Aorta (tissue), 5 donors: Measurements from ENCODE around the gene KRT3. TPM values are rescaled to one million over a fixed set of nuclear protein-coding genes. Genes with fewer than 3 reads are reported as not detected.

Experiments
- ATAC-seq: fragments of 200-7000 bp; cut with Tn5 transposase; one replicate; pipeline ENCODE4 v1.9.1; 2022; ENCODE audit warnings: moderate library complexity; ENCODE audit not compliant: low FRiP score
- DNase-seq, 2 donors: peaks; one replicate each; pipeline ENCODE4 v3.0.0-alpha.2; 2020
- H3K27ac ChIP-seq, 2 donors: one replicate each; pipeline ENCODE4 v1.5.1; 2013; ENCODE audit warnings: low read length in 2 of 2, mild to moderate bottlenecking in 2 of 2, moderate library complexity in 2 of 2, control low read depth in 1 of 2, inconsistent platforms in 1 of 2, low read depth in 1 of 2
- H3K27me3 ChIP-seq, 2 donors: one replicate each; pipeline ENCODE4 v1.6.1; 2013; ENCODE audit warnings: control low read depth in 1 of 2, low read length in 1 of 2, mild to moderate bottlenecking in 1 of 2, moderate library complexity in 1 of 2; ENCODE audit not compliant: insufficient read depth in 2 of 2, control insufficient read depth in 1 of 2
- H3K36me3 ChIP-seq, 2 donors: one replicate each; pipeline ENCODE4 v1.6.1; 2013; ENCODE audit warnings: control low read depth in 1 of 2, low read length in 1 of 2, mild to moderate bottlenecking in 1 of 2; ENCODE audit not compliant: insufficient read depth in 2 of 2, control insufficient read depth in 1 of 2
- H3K4me1 ChIP-seq, 2 donors: one replicate each; pipeline ENCODE4 v1.6.1; 2013; ENCODE audit warnings: low read length in 2 of 2, control low read depth in 1 of 2, mild to moderate bottlenecking in 1 of 2, moderate library complexity in 1 of 2; ENCODE audit not compliant: insufficient read depth in 2 of 2, control insufficient read depth in 1 of 2
- H3K4me3 ChIP-seq, 2 donors: one replicate each; pipeline ENCODE4 v1.5.1; 2013; ENCODE audit warnings: low read length in 2 of 2, control low read depth in 1 of 2, mild to moderate bottlenecking in 1 of 2
- H3K9me3 ChIP-seq: one replicate; pipeline ENCODE4 v1.6.1; 2013; ENCODE audit warnings: mild to moderate bottlenecking, low read length; ENCODE audit not compliant: control insufficient read depth
- WGBS, 2 donors: extraction: QIAGEN DNeasy Blood & Tissue Kit; methylation state at CpG; one replicate each; pipeline ENCODE4 v1.1.7; 2013; 5-methylcytosine and 5-hydroxymethylcytosine counted together
- intact Hi-C, 2 donors: fragments of 100-400 bp; cut with DNase I; formaldehyde crosslinking; loops; one replicate each; pipeline versions ENCODE4 v1.14.2 to v1.15.0; 2022
- polyA plus RNA-seq, 2 donors: library from polyadenylated mRNA; stranded (reverse); fragments of 200-250 nt; gene quantifications; one replicate each; pipeline ENCODE4 v1.2.3, GENCODE V29; 2013
- total RNA-seq, 2 donors: library from RNA; stranded (reverse); fragmentation: NEBNext Ultra II Directional; extraction: Animal tissue kit (Norgen Biotek cat#: 25700); gene quantifications; one replicate each; pipeline ENCODE4 v1.2.1, GENCODE V29; 2021
- donor health status: healthy with polysubstance abuse.
- donor health status: Bipolar disorder and iron deficiency.
- donor health status: DM: no; HTN: no; CAD: no.
- donor health status: DM: no; HTN: no; CAD: no.
- donor health status: DM: yes; HTN: yes; CAD: no.

Gene KRT3
- total and polyA plus RNA-seq, 4 donors: not detected

GRCh38 chr12:52788876-52789636 is 6.9 kb downstream of the KRT3 start:
- no peak overlapping the region for H3K4me3 ChIP-seq
- no peaks in the 10 kb centered on the region for H3K4me1 ChIP-seq
- no peaks in the 10 kb centered on the region for H3K36me3 ChIP-seq
- H3K27ac ChIP-seq: no peak overlapping the region
- H3K9me3 ChIP-seq: peaks cover 3% of the 10 kb centered on the region
- DNase-seq: no peak
- WGBS, 2 donors: 94 to 96% methylated on average over 11 of the region's 11 CpGs
- peaks cover 0 to 2% of the 10 kb centered on the region in 2 donors for H3K27me3 ChIP-seq
- ATAC-seq: no peak
- intact Hi-C loops: no loop called here

DNA sequence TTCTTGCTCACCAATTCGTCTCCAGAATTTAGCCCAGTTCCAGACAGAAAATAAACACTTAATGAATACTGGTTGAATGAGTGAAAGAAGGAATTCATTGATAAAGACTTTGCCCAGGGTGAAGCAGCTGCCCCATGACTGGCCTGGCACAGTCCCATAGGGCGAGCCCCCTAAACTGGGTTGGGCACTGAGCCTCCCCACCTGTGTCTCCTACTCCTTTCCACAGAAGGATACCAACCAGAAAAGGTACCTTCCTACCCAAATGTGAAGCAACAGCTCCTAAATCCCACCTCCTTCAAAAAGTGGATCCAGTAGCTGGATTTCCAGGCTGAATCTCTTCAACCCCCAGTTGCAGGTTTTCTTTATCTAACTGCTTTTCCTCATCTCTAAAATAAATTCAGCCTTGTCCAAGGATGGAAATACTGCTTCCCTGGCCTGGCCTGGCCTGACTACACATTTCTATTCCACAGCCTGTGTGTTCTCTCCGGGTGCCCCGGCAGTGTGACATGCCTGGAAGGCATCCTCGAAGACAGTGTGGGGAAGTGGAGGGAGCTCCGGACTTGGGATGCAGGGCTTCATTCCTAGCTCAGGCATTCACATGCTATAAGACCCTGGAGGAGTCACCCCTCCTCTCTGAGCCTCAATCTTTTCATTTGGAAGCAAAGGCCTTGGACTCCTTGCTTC is 7.6 kb downstream of the KRT3 start:
- 80 to 84% methylated on average over 6 of the region's 6 CpGs for WGBS, 2 donors
- Histone ChIP-seq H3K36me3 (no peaks in the 10 kb centered on the region), H3K27ac (no peak overlapping the region), H3K4me3 (no peak overlapping the region), H3K4me1 (no peaks in the 10 kb centered on the region), H3K27me3 (peaks cover 0 to 2% of the 10 kb centered on the region in 2 donors), H3K9me3 (peaks cover 3% of the 10 kb centered on the region)
- intact Hi-C loops: no loop called here
- ATAC-seq: no peak
- DNase-seq: no peak

DNA sequence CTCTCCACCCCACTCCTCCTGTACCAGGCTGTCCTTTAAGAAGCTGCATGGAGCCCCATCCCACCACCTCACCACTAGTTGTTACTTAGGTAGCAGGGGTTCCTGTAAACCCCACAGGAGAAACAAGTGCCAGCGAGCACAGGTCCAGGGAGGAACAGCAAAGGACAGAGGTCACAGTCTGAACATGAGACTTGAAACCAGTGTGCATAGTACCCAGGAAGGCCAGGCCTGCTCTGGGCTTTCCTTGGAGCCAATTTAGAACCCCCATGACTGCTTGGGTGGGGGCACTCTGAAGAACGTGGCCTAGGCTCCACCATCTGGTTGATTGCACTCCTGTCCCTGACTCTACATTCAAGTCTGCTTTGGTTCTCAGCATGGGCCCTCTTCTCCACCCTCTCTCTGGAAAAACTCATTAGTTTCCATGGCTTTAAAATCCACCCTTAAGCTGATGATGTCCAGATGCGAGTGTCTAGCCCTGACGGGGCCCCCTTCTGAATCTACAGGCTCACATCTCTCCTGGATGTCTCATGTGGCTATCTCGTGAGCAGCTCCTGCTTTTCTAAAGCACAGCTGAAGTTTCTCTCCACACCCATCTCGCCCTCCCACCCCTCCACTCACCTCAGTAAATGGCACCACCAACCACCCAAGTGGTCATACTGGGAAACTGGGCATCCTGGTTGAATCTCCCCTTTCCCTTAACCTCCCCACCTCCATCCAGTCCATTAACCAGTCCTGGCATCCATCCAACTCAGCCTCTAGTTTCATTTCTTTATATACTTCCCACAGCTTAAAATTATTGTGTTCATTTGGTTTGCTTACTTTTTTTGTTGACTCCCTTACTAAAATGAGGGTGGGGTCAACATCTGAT is 8.4 kb downstream of the KRT3 start:
- Histone ChIP-seq H3K27ac (no peak overlapping the region), H3K4me1 (no peaks in the 10 kb centered on the region), H3K4me3 (no peak overlapping the region), H3K27me3 (peaks cover 0 to 2% of the 10 kb centered on the region in 2 donors), H3K36me3 (no peaks in the 10 kb centered on the region), H3K9me3 (peaks cover 3% of the 10 kb centered on the region)
- no peak for DNase-seq
- 75 to 82% methylated on average over 6 of the region's 6 CpGs for WGBS, 2 donors
- intact Hi-C loops: no loop called here
- ATAC-seq: no peak

- H3K27ac ChIP-seq: no peak overlapping the region
- no peak overlapping the region for H3K4me3 ChIP-seq
- ATAC-seq (no peak), DNase-seq (no peak)
- intact Hi-C loops: no loop called here
- 74 to 79% methylated on average over 3 of the region's 3 CpGs for WGBS, 2 donors
- H3K9me3 ChIP-seq: no peaks in the 10 kb centered on the region
- H3K36me3 ChIP-seq: no peaks in the 10 kb centered on the region
- H3K27me3 ChIP-seq: peaks cover 0 to 2% of the 10 kb centered on the region in 2 donors
- no peaks in the 10 kb centered on the region for H3K4me1 ChIP-seq
Observed at GRCh38 chr12:52784909-52785308, 11.0 kb downstream of the KRT3 start.

GRCh38 chr12:52783563-52784316 is 12.2 kb downstream of the KRT3 start:
- DNase-seq: no peak
- Histone ChIP-seq H3K27ac (no peak overlapping the region), H3K4me1 (no peaks in the 10 kb centered on the region), H3K36me3 (no peaks in the 10 kb centered on the region), H3K9me3 (no peaks in the 10 kb centered on the region), H3K27me3 (peaks cover 0 to 2% of the 10 kb centered on the region in 2 donors), H3K4me3 (no peak overlapping the region)
- intact Hi-C loops: no loop called here
- no peak for ATAC-seq
- WGBS, 2 donors: 82 to 84% methylated on average over 7 of the region's 7 CpGs

DNA sequence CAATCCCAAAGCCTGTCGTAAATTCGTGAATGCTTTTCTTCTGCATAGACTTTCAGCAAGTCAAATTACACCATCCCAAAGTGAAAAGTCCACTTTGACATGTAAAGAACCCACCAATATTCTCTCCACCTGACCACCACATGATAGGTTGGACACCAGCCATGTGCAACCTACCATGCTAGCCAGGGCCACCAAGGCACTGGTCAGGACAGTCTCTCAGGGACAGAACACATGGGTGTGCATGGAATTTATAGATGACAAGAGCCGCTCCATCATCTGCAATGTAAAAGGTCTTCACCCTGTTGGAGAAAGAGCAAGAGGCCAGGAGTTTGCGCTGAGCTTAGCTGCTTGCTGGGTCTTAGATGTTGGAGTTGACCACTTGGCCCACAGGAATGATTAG is 13.4 kb downstream of the KRT3 start:
- 91 to 92% methylated on average over 4 of the region's 4 CpGs for WGBS, 2 donors
- Histone ChIP-seq H3K36me3 (no peaks in the 10 kb centered on the region), H3K27me3 (peaks cover 0 to 2% of the 10 kb centered on the region in 2 donors), H3K4me1 (no peaks in the 10 kb centered on the region), H3K27ac (no peak overlapping the region), H3K4me3 (no peak overlapping the region), H3K9me3 (no peaks in the 10 kb centered on the region)
- DNase-seq: no peak
- intact Hi-C loops: no loop called here
- no peak for ATAC-seq

DNA sequence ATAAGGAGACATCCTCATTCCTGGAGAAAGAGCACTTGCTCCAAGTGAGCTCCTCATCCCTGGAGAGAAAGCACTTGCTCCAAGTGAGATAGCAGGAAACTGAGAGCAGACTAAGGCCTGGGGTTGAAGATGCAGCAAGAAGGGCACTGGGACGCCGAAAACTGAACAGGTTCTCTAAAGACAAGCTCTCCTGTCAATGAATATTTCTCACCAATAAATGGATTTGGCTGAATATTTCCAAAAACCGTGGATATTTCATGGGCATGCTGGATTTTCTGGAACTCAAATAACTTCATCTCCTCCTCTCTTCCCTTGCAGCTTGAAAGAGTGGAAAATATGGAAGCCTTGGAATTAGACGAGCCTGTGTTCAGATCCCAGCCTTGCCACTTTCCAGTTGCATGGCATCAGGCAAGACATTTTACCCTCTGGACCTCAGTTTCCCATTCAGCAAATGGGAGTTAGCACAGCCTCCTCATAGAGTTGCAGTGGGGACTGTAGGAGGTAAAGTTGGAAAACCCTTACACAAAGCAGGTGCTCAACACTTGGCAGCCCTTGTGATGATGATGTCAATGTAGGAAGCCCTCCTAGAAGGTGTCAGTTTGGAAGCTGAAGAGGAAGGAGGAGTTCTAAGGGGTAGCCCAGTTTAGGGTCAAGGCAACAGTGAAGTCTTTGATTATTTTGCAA is 14.4 kb downstream of the KRT3 start:
- no peak for DNase-seq
- no peaks in the 10 kb centered on the region for H3K9me3 ChIP-seq
- no peaks in the 10 kb centered on the region for H3K4me1 ChIP-seq
- no peaks in the 10 kb centered on the region for H3K36me3 ChIP-seq
- H3K27me3 ChIP-seq: peaks cover 0 to 2% of the 10 kb centered on the region in 2 donors
- no peak for ATAC-seq
- no peak overlapping the region for H3K4me3 ChIP-seq
- 70 to 77% methylated on average over 4 of the region's 4 CpGs for WGBS, 2 donors
- no peak overlapping the region for H3K27ac ChIP-seq
- intact Hi-C loops: no loop called here

GRCh38 chr12:52779914-52780313 is 16.0 kb downstream of the KRT3 start:
- Histone ChIP-seq H3K27ac (no peak overlapping the region), H3K27me3 (peaks cover 0 to under 1% of the 10 kb centered on the region in 2 donors), H3K4me3 (no peak overlapping the region), H3K4me1 (no peaks in the 10 kb centered on the region), H3K36me3 (no peaks in the 10 kb centered on the region), H3K9me3 (no peaks in the 10 kb centered on the region)
- no peak for ATAC-seq
- WGBS, 2 donors: 90 to 91% methylated on average over 6 of the region's 6 CpGs
- no peak for DNase-seq
- intact Hi-C loops: no loop called here
